Subcutaneous adipose tissue (tissue), 4 donors: ENCODE results near the gene PFKL. TPM values are rescaled to one million over a fixed set of nuclear protein-coding genes. Genes with fewer than 3 reads are reported as not detected.

Experiments
- total RNA-seq, 4 donors: library from RNA; depleted of rRNA; stranded (reverse); fragments of >200 nt; gene quantifications; one replicate each; pipeline ENCODE4 v1.1.0, GENCODE V29; 2016
- TF ChIP-seq, protein P1 (sequence below): fragments of 450-650 bp; IDR thresholded peaks from one replicate; pipeline ENCODE4 v1.5.1; 2016; ENCODE audit warnings: low read depth, mild to moderate bottlenecking, control low read depth, antibody characterized with exemption, moderate library complexity

Gene PFKL
- total RNA-seq, 4 donors from 2014 or later = 51.0 to 177 (median 77.3) TPM

GRCh38 chr21:44304877-44305293 is 5.0 kb downstream of the PFKL start:
- TF ChIP-seq, protein P1, sequence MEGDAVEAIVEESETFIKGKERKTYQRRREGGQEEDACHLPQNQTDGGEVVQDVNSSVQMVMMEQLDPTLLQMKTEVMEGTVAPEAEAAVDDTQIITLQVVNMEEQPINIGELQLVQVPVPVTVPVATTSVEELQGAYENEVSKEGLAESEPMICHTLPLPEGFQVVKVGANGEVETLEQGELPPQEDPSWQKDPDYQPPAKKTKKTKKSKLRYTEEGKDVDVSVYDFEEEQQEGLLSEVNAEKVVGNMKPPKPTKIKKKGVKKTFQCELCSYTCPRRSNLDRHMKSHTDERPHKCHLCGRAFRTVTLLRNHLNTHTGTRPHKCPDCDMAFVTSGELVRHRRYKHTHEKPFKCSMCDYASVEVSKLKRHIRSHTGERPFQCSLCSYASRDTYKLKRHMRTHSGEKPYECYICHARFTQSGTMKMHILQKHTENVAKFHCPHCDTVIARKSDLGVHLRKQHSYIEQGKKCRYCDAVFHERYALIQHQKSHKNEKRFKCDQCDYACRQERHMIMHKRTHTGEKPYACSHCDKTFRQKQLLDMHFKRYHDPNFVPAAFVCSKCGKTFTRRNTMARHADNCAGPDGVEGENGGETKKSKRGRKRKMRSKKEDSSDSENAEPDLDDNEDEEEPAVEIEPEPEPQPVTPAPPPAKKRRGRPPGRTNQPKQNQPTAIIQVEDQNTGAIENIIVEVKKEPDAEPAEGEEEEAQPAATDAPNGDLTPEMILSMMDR = no peak

GRCh38 chr21:44305691-44306090 is 5.8 kb downstream of the PFKL start:
- TF ChIP-seq, protein P1 = no peak

DNA sequence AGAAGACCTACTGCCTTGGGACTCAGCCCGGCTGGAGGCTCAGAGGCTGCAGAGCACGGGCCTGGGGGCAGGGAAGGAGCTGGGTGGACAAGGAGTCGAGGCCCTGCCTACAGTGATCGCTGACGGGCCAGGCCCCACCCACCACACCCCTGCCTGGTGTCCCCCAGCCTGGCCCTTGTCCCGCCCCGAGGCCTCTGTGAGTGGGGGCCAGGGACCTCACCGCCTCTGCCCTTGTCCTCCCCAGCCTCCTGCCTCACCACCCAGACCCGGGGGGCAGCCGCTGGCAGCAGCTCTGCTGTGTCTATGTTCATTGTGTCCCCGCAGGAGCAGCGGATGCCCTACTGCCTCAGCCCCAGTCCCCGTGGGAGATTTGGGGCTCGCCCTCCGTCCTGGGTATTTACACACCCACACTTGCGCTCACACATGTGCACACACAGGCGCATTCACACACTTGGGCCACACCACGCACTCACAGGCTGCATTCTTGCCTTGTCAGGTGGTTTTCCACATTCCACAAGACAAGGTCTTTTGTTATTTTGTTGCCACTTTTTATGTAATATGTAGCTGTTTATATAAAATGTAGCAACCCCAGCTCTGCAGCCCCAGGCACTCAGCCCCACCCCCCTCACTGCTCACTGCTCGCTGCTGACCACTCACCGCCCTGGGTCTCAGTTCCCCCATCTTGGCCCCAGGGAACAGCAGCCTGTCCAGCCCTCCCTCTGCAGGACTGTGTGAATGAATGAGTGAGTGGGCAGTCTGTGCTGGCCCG is 7.3 kb downstream of the PFKL start:
- TF ChIP-seq, protein P1 = no peak

GRCh38 chr21:44310628-44311507 is 11.0 kb downstream of the PFKL start:
- TF ChIP-seq, protein P1 = no peak

DNA sequence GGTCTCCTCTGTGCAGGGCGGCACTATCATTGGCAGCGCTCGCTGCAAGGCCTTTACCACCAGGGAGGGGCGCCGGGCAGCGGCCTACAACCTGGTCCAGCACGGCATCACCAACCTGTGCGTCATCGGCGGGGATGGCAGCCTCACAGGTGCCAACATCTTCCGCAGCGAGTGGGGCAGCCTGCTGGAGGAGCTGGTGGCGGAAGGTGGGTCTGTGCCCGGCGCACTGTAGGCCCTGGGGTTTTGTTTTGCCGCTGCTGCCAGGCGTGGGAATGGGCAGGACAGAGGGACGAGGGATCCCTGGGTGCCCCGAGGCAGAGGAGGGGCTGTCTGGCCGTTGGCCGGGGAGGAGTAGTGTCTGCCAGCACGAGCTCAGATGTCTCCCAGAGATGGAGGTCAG is 12.2 kb downstream of the PFKL start:
- TF ChIP-seq, protein P1 = no peak

- TF ChIP-seq, protein P1 = no peak
Observed at GRCh38 chr21:44312716-44313115, 12.9 kb downstream of the PFKL start.

DNA sequence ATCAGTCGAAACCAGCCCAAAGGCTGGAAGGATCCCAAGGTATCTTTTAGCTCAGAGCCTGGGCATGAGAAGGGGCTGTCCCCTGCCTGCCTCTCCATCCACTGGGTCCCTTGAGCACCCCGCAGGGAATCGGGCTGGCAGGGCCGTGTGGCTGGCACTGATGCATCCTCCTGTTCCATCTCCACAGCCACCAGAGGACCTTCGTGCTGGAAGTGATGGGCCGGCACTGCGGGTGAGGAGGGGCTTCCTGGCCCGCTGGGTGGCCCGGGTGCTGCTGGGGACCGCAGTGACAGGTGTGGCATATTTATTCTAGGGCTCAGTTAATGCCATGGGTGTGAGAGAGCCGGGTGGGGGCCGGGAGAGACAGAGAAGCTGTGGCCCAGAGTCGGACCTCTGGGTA is 13.6 kb downstream of the PFKL start:
- TF ChIP-seq, protein P1 = no peak
